Ovary (tissue), 3 donors: Measurements from ENCODE around the gene GDF2.

Experiments
- CTCF ChIP-seq, 3 donors: fragments of 450-650 bp in 2 of 3; fragments of 200-600 bp in 1 of 3; IDR thresholded peaks; one replicate each; pipeline versions ENCODE4 v1.5.1 to v1.8.0; 2016 to 2022; ENCODE audit warnings: antibody characterized with exemption in 3 of 3, mild to moderate bottlenecking in 1 of 3
- POLR2A ChIP-seq: fragments of 450-650 bp; IDR thresholded peaks from one replicate; pipeline ENCODE4 v1.6.1; 2017; ENCODE audit warnings: antibody characterized with exemption, mild to moderate bottlenecking, moderate library complexity
- donor health status: DM: no; HTN: no; CAD: no.

GRCh38 chr10:47362199-47362598, 39.9 kb downstream of the GDF2 start:
- TF ChIP-seq POLR2A (no peak), CTCF (IDR thresholded peaks at IDR 0.05) (no peak)
